Hepatocyte (in vitro differentiated cells): ENCODE results near the gene DOCK4.

Experiments
- EZH2 ChIP-seq: fragments of 200-600 bp; sonication (generic); IDR thresholded peaks from 2 replicates; pipeline ENCODE4 v1.6.1; 2016; ENCODE audit warnings: antibody characterized with exemption, mild to moderate bottlenecking, borderline replicate concordance
- EZH2phosphoT487 ChIP-seq: fragments of 200-600 bp; sonication (generic); IDR thresholded peaks from one replicate; pipeline ENCODE4 v1.6.1; 2018; ENCODE audit warnings: antibody characterized with exemption, mild to moderate bottlenecking, low read depth, moderate library complexity; ENCODE audit not compliant: unreplicated experiment, severe bottlenecking
- TF ChIP-seq, protein P1 (sequence below): fragments of 200-600 bp; sonication (generic); IDR thresholded peaks from 2 replicates; pipeline ENCODE4 v1.5.1; 2016; ENCODE audit warnings: antibody characterized with exemption, mild to moderate bottlenecking; ENCODE audit not compliant: poor library complexity

DNA sequence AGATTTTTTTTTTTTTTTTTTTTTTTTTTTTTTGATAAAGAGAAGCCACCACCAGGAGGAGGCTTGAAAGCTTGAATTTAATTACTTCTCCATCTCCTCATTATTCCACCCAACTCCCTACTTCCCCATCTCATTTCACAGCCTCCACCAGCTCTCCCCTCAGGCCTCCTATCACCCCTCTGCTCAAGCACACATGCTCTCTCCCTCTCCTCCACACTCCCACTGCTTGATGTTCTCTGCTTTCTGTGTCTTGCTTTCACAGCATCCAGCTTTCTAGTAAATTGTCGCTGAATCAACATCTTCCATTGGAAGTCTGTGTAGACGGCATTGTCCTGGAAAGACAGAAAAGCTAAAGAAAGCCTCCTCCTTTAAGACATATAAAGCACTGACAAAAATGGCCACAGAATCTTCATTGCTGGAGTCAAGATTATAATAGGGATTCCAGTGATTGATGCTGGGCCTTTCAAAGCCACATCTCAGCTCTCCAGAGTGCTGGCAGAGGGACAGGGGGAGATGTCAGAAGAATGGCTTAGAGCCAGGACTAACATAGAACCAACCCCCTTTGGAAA is 58.3 kb downstream of the DOCK4 start:
- TF ChIP-seq, protein P1, sequence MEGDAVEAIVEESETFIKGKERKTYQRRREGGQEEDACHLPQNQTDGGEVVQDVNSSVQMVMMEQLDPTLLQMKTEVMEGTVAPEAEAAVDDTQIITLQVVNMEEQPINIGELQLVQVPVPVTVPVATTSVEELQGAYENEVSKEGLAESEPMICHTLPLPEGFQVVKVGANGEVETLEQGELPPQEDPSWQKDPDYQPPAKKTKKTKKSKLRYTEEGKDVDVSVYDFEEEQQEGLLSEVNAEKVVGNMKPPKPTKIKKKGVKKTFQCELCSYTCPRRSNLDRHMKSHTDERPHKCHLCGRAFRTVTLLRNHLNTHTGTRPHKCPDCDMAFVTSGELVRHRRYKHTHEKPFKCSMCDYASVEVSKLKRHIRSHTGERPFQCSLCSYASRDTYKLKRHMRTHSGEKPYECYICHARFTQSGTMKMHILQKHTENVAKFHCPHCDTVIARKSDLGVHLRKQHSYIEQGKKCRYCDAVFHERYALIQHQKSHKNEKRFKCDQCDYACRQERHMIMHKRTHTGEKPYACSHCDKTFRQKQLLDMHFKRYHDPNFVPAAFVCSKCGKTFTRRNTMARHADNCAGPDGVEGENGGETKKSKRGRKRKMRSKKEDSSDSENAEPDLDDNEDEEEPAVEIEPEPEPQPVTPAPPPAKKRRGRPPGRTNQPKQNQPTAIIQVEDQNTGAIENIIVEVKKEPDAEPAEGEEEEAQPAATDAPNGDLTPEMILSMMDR = no peak
- TF ChIP-seq EZH2 (no peak), EZH2phosphoT487 (no peak)
